ENCODE measurements around the gene AK1. TPM values are rescaled to one million over a fixed set of nuclear protein-coding genes. Genes with fewer than 3 reads are reported as not detected.

Gene AK1
- total and polyA plus RNA-seq, 9 of the 15 experiments (the other 6 are each of a cell fraction or from before 2014, with no cell fraction given): 10.1 to 71.8 (median 39.0) TPM

DNA sequence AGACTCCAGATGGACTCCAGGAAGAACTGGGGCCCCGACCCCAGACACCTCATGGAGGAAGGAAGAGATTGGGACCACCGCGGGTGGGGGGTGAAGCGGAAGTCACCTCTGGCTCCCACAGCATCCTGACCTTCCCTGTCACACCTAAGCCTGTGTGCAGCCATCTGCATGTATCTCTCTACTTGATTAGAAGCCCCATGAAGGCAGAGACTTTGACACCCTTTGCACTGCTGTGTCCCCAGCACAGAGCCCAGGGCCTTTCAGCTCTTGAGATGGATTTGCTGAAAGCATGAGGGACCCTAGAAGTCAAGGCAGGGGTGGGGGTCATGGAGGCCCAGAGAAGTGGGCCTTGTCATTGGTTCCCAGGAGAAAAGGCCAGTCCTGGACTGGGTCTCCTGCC is 20.2 kb downstream of the AK1 start:
- intact Hi-C loops (cut with micrococcal nuclease): no loop called here
- H3K4me2 ChIP-seq (ENCODE audit: insufficient read depth, low read length): no peak overlapping the region
- BruUV-seq (replicated peaks): no TSS peak

More for the DNA sequence above, 20.2 kb downstream of the AK1 start:
- ChIA-PET CTCF (ENCODE audit: low intra/inter-chr PET ratio) (no interaction called here), POLR2A (interaction anchor here (0.6 to 1.6 kb wide), 5 partner anchors 10 to 200 kb away, joined by 3 to 5 read pairs (median 3); partner anchors contain the start of gene TOR2A)
- TF ChIP-seq WHSC1 (IDR thresholded peaks at IDR 0.05; ENCODE audit: low read length): no peak
- peak; percentile 53; the same call in 1 of the 2 replicates for TF ChIP-seq TRIM28 (IDR thresholded peaks at IDR 0.05)
- TF ChIP-seq NR2C1 (IDR thresholded peaks at IDR 0.05): no peak
- TF ChIP-seq NR2C1 (tag; IDR thresholded peaks at IDR 0.05): no peak
- TF ChIP-seq ZNF316 (IDR thresholded peaks at IDR 0.05): peak; percentile 74
- no peak for TF ChIP-seq BDP1 (IDR thresholded peaks at IDR 0.05; ENCODE audit: insufficient read depth, insufficient read length)
- peak in 1 of 2 experiments; percentile 56; a peak in 2 of 4 replicates for TF ChIP-seq TRIM24 (IDR thresholded peaks at IDR 0.05)
- TF ChIP-seq RFX5 (IDR thresholded peaks at IDR 0.05; ENCODE audit: low read depth, low read length): no peak
- TF ChIP-seq RCOR1 (IDR thresholded peaks at IDR 0.05; ENCODE audit: borderline replicate concordance in 1 of 2, low read depth in 2 of 2, low read length in 2 of 2): no peak
- TF ChIP-seq, protein P1, sequence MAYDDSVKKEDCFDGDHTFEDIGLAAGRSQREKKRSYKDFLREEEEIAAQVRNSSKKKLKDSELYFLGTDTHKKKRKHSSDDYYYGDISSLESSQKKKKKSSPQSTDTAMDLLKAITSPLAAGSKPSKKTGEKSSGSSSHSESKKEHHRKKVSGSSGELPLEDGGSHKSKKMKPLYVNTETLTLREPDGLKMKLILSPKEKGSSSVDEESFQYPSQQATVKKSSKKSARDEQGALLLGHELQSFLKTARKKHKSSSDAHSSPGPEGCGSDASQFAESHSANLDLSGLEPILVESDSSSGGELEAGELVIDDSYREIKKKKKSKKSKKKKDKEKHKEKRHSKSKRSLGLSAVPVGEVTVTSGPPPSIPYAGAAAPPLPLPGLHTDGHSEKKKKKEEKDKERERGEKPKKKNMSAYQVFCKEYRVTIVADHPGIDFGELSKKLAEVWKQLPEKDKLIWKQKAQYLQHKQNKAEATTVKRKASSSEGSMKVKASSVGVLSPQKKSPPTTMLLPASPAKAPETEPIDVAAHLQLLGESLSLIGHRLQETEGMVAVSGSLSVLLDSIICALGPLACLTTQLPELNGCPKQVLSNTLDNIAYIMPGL (CRISPR knock-in tag; IDR thresholded peaks at IDR 0.05): no peak
- TF ChIP-seq FIP1L1 (IDR thresholded peaks at IDR 0.05; ENCODE audit: low read depth, low read length, poor library complexity, severe bottlenecking): no peak
- no peak for TF ChIP-seq BMI1 (IDR thresholded peaks at IDR 0.05; ENCODE audit: low read length)
- no peak for TF ChIP-seq MCM3 (IDR thresholded peaks at IDR 0.05)
- TF ChIP-seq ZNF445 (CRISPR knock-in tag; IDR thresholded peaks at IDR 0.05; ENCODE audit: low read depth): no peak
- no peak for TF ChIP-seq BACH1 (tag; IDR thresholded peaks at IDR 0.05)
- TF ChIP-seq SRF (CRISPR knock-in tag; IDR thresholded peaks at IDR 0.05): no peak
- no peak for TF ChIP-seq ZNF696 (CRISPR knock-in tag; conservative IDR thresholded peaks at IDR 0.05)
- TF ChIP-seq FUS (optimal IDR thresholded peaks at IDR 0.05; ENCODE audit: low read depth, low read length): no peak
- TF ChIP-seq SPI1 (IDR thresholded peaks at IDR 0.05; ENCODE audit: borderline replicate concordance, low read depth, low read length): no peak
- no peaks in the 10 kb centered on the region for H3K27me3 ChIP-seq (ENCODE audit: control insufficient read depth in 2 of 2, insufficient read depth in 2 of 2, low read length in 2 of 2)
- no peak overlapping the region for H3K4me3 ChIP-seq
- DNase-seq (ENCODE audit: extremely low read depth in 1 of 4, low spot score in 3 of 4) (no peak), FAIRE-seq (no peak), ATAC-seq (no peak)
- H3K4me1 ChIP-seq (replicated peaks in 1 of 2; ENCODE audit: control insufficient read depth in 2 of 2, insufficient read depth in 2 of 2, low read length in 2 of 2): peaks cover 41 to 73% of the 10 kb centered on the region in 2 experiments
- H3K27ac ChIP-seq (ENCODE audit: extremely low read depth, low read depth, low read length): no peak overlapping the region
- in situ Hi-C loops (cut with MboI): no loop called here
- H3K36me3 ChIP-seq (ENCODE audit: control insufficient read depth, insufficient read depth, low read length): no peaks in the 10 kb centered on the region
- 78% methylated on average over 4 of the region's 4 CpGs for WGBS (ENCODE audit: insufficient coverage, low coverage, missing lambda C conversion rate)
- H3K9me1 ChIP-seq (ENCODE audit: control insufficient read depth, insufficient read depth, low read length): peaks cover 5% of the 10 kb centered on the region
- no peaks in the 10 kb centered on the region for H3K9me3 ChIP-seq (replicated peaks; ENCODE audit: control insufficient read depth, insufficient read depth, low read depth, low read length)
- H4K20me1 ChIP-seq (replicated peaks; ENCODE audit: control insufficient read depth, insufficient read depth, low read length): no peaks in the 10 kb centered on the region
- peak overlapping the region in 1 of 2 experiments; percentile 32; a peak in 2 of 4 replicates for H3K9ac ChIP-seq (ENCODE audit: insufficient read depth in 1 of 2, low read depth in 2 of 2, low read length in 2 of 2)
- H3K79me2 ChIP-seq (ENCODE audit: control insufficient read depth, insufficient read depth, low read length): no peaks in the 10 kb centered on the region
- H2AFZ ChIP-seq (ENCODE audit: low read depth, low read length): no peak overlapping the region
